Neural progenitor cell (in vitro differentiated cells): ENCODE data around the gene GDE1.

Source experiments
- CTCF ChIP-seq: fragments of 200-600 bp; sonication (generic); IDR thresholded peaks from 2 replicates; pipeline ENCODE4 v1.5.1; 2017; ENCODE audit warnings: antibody characterized with exemption, mild to moderate bottlenecking
- EZH2 ChIP-seq: fragments of 200-600 bp; sonication (generic); IDR thresholded peaks from 2 replicates; pipeline ENCODE4 v1.6.1; 2017; ENCODE audit warnings: antibody characterized with exemption, mild to moderate bottlenecking, moderate library complexity
- EZH2phosphoT487 ChIP-seq: fragments of 200-600 bp; sonication (generic); IDR thresholded peaks from 2 replicates; pipeline ENCODE4 v1.6.1; 2017; ENCODE audit warnings: antibody characterized with exemption

- no peak for TF ChIP-seq CTCF
- no peak for TF ChIP-seq EZH2
- TF ChIP-seq EZH2phosphoT487, result no peak
Measured at GRCh38 chr16:19490619-19491018, 31.3 kb downstream of the GDE1 start.
